Liver (tissue), 9 donors: ENCODE data around the gene OR51E2. TPM values are rescaled to one million over a fixed set of nuclear protein-coding genes. Genes with fewer than 3 reads are reported as not detected.

Source experiments
- DNase-seq: peaks from one replicate; pipeline ENCODE4 v3.0.0-alpha.2; 2017; ENCODE audit warnings: low spot score
- H3K27ac ChIP-seq, 2 donors: one replicate each; pipeline ENCODE4 v1.7.0; 2013; ENCODE audit warnings: inconsistent platforms in 2 of 2, low read length in 2 of 2, control low read depth in 1 of 2, low read depth in 1 of 2, mild to moderate bottlenecking in 1 of 2
- H3K27me3 ChIP-seq, 4 donors: one replicate each; pipeline versions ENCODE4 v1.6.1 to v1.7.0; 2013; ENCODE audit warnings: low read length in 3 of 4, inconsistent platforms in 1 of 4, mild to moderate bottlenecking in 1 of 4, moderate library complexity in 1 of 4; ENCODE audit not compliant: control insufficient read depth in 4 of 4, insufficient read depth in 4 of 4
- H3K36me3 ChIP-seq, 4 donors: one replicate each; pipeline versions ENCODE4 v1.6.1 to v1.7.0; 2013; ENCODE audit warnings: low read length in 3 of 4, mild to moderate bottlenecking in 3 of 4, low read depth in 1 of 4, moderate library complexity in 1 of 4; ENCODE audit not compliant: control insufficient read depth in 4 of 4, insufficient read depth in 3 of 4
- H3K4me1 ChIP-seq, 4 donors: one replicate each; pipeline versions ENCODE4 v1.6.1 to v1.7.0; 2013; ENCODE audit warnings: low read length in 3 of 4, mild to moderate bottlenecking in 3 of 4, moderate library complexity in 1 of 4; ENCODE audit not compliant: control insufficient read depth in 4 of 4, insufficient read depth in 4 of 4
- H3K4me3 ChIP-seq, 3 donors: one replicate each; pipeline versions ENCODE4 v1.6.1 to v1.7.0; 2013; ENCODE audit warnings: low read length in 3 of 3, control low read depth in 1 of 3, low read depth in 1 of 3, mild to moderate bottlenecking in 1 of 3
- H3K9ac ChIP-seq, 2 donors: one replicate each; pipeline ENCODE4 v1.7.0; 2013; ENCODE audit warnings: low read length in 2 of 2, mild to moderate bottlenecking in 2 of 2, moderate library complexity in 2 of 2, control low read depth in 1 of 2, low read depth in 1 of 2
- H3K9me3 ChIP-seq, 4 donors: one replicate each; pipeline versions ENCODE4 v1.6.1 to v1.7.0; 2013; ENCODE audit warnings: low read length in 3 of 4; ENCODE audit not compliant: control insufficient read depth in 4 of 4
- EGR1 ChIP-seq, 2 donors: IDR thresholded peaks; 2 replicates each; pipeline ENCODE4 v1.6.1; 2016 to 2018; ENCODE audit warnings: antibody characterized with exemption in 2 of 2, low read depth in 2 of 2
- FOXA1 ChIP-seq: IDR thresholded peaks from 2 replicates; pipeline ENCODE4 v1.6.1; 2016; ENCODE audit warnings: antibody characterized with exemption
- FOXA2 ChIP-seq: IDR thresholded peaks from 2 replicates; pipeline ENCODE4 v1.6.1; 2016; ENCODE audit warnings: antibody characterized with exemption
- GABPA ChIP-seq, 2 donors: IDR thresholded peaks in 1 of 2; conservative IDR thresholded peaks in 1 of 2; 2 replicates each; pipeline ENCODE4 v1.6.1; 2016; ENCODE audit warnings: antibody characterized with exemption in 2 of 2, mild to moderate bottlenecking in 1 of 2, moderate library complexity in 1 of 2
- HNF4A ChIP-seq, 2 donors: conservative IDR thresholded peaks; 2 replicates each; pipeline ENCODE4 v1.6.1; 2016; ENCODE audit warnings: antibody characterized with exemption in 2 of 2, mild to moderate bottlenecking in 2 of 2
- HNF4G ChIP-seq: IDR thresholded peaks from 2 replicates; pipeline ENCODE4 v1.6.1; 2016; ENCODE audit warnings: antibody characterized with exemption
- JUND ChIP-seq, 2 donors: IDR thresholded peaks; 2 replicates each; pipeline ENCODE4 v1.6.1; 2016; ENCODE audit warnings: antibody characterized with exemption in 2 of 2
- NR2F2 ChIP-seq: IDR thresholded peaks from 2 replicates; pipeline ENCODE4 v1.6.1; 2016; ENCODE audit warnings: antibody characterized with exemption
- RAD21 ChIP-seq, 2 donors: IDR thresholded peaks; 2 replicates each; pipeline ENCODE4 v1.6.1; 2016; ENCODE audit warnings: antibody characterized with exemption in 2 of 2, mild to moderate bottlenecking in 2 of 2
- RXRA ChIP-seq, 2 donors: IDR thresholded peaks; 2 replicates each; pipeline ENCODE4 v1.6.1; 2017 to 2018; ENCODE audit warnings: antibody characterized with exemption in 2 of 2, mild to moderate bottlenecking in 1 of 2
- SP1 ChIP-seq: IDR thresholded peaks from 2 replicates; pipeline ENCODE4 v1.6.1; 2018; ENCODE audit warnings: antibody characterized with exemption, mild to moderate bottlenecking
- TAF1 ChIP-seq: conservative IDR thresholded peaks from 2 replicates; pipeline ENCODE4 v1.6.1; 2016; ENCODE audit warnings: antibody characterized with exemption, mild to moderate bottlenecking
- YY1 ChIP-seq: IDR thresholded peaks from 2 replicates; pipeline ENCODE4 v1.6.1; 2016; ENCODE audit warnings: antibody characterized with exemption, mild to moderate bottlenecking
- WGBS: extraction: QIAGEN DNeasy Blood & Tissue Kit; methylation state at CpG from one replicate; pipeline ENCODE4 v1.1.7; 2013; 5-methylcytosine and 5-hydroxymethylcytosine counted together
- polyA plus RNA-seq, 2 donors: library from polyadenylated mRNA; stranded (reverse) in 1 of 2; unstranded in 1 of 2; fragments of 200-250 nt in 1 of 2; fragments of >200 nt in 1 of 2; fragmentation: Nextera tagmentation in 1 of 2; extraction: Ambion mirVana in 1 of 2; gene quantifications; one replicate each; pipeline versions ENCODE4 v1.2.1 to v1.2.3, GENCODE V29; 2013 to 2015
- total RNA-seq, 2 donors: library from RNA; depleted of rRNA; stranded (reverse); fragments of >200 nt; gene quantifications; one replicate each; pipeline ENCODE4 v1.2.3, GENCODE V29; 2014
- TF ChIP-seq, protein P1 (sequence below): IDR thresholded peaks from 2 replicates; pipeline ENCODE4 v1.6.1; 2016; ENCODE audit warnings: antibody characterized with exemption
- TF ChIP-seq, protein P2 (sequence below): IDR thresholded peaks from 2 replicates; pipeline ENCODE4 v1.6.1; 2016; ENCODE audit warnings: antibody characterized with exemption
- TF ChIP-seq, protein P3 (sequence below): fragments of 150-350 bp; IDR thresholded peaks from 2 replicates; pipeline ENCODE4 v1.5.1; 2017; ENCODE audit warnings: improper control_type of control experiment, low read depth, low read length; ENCODE audit not compliant: missing input control
- TF ChIP-seq, protein P4 (sequence below): IDR thresholded peaks from 2 replicates; pipeline ENCODE4 v1.6.1; 2016; ENCODE audit warnings: antibody characterized with exemption
- TF ChIP-seq, protein P5 (sequence below): IDR thresholded peaks from 2 replicates; pipeline ENCODE4 v1.6.1; 2016; ENCODE audit warnings: antibody characterized with exemption, mild to moderate bottlenecking
- donor health status: healthy.
- donor health status: healthy.
- donor health status: healthy.
- donor health status: healthy.
- donor health status: healthy.

OR51E2 gene
- total and polyA plus RNA-seq, 4 donors: not detected

GRCh38 chr11:4714300-4714699 lies 16.6 kb upstream of the OR51E2 start:
- no peak overlapping the region for H3K27ac ChIP-seq
- no peaks in the 10 kb centered on the region for H3K4me1 ChIP-seq
- DNase-seq: no peak
- 44% methylated on average over 5 of the region's 5 CpGs for WGBS
- peaks cover 0 to 16% (median 0%) of the 10 kb centered on the region in 4 donors for H3K27me3 ChIP-seq
- no peak for TF ChIP-seq RAD21 (IDR thresholded peaks at IDR 0.05)
- TF ChIP-seq, protein P1, sequence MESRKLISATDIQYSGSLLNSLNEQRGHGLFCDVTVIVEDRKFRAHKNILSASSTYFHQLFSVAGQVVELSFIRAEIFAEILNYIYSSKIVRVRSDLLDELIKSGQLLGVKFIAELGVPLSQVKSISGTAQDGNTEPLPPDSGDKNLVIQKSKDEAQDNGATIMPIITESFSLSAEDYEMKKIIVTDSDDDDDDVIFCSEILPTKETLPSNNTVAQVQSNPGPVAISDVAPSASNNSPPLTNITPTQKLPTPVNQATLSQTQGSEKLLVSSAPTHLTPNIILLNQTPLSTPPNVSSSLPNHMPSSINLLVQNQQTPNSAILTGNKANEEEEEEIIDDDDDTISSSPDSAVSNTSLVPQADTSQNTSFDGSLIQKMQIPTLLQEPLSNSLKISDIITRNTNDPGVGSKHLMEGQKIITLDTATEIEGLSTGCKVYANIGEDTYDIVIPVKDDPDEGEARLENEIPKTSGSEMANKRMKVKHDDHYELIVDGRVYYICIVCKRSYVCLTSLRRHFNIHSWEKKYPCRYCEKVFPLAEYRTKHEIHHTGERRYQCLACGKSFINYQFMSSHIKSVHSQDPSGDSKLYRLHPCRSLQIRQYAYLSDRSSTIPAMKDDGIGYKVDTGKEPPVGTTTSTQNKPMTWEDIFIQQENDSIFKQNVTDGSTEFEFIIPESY: no peak
- TF ChIP-seq, protein P2, sequence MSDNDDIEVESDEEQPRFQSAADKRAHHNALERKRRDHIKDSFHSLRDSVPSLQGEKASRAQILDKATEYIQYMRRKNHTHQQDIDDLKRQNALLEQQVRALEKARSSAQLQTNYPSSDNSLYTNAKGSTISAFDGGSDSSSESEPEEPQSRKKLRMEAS: no peak
- TF ChIP-seq, protein P3, sequence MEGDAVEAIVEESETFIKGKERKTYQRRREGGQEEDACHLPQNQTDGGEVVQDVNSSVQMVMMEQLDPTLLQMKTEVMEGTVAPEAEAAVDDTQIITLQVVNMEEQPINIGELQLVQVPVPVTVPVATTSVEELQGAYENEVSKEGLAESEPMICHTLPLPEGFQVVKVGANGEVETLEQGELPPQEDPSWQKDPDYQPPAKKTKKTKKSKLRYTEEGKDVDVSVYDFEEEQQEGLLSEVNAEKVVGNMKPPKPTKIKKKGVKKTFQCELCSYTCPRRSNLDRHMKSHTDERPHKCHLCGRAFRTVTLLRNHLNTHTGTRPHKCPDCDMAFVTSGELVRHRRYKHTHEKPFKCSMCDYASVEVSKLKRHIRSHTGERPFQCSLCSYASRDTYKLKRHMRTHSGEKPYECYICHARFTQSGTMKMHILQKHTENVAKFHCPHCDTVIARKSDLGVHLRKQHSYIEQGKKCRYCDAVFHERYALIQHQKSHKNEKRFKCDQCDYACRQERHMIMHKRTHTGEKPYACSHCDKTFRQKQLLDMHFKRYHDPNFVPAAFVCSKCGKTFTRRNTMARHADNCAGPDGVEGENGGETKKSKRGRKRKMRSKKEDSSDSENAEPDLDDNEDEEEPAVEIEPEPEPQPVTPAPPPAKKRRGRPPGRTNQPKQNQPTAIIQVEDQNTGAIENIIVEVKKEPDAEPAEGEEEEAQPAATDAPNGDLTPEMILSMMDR: no peak
- no peak for TF ChIP-seq FOXA1
- TF ChIP-seq FOXA2: no peak
- TF ChIP-seq YY1: no peak
- TF ChIP-seq NR2F2: no peak
- no peak for TF ChIP-seq EGR1 (IDR thresholded peaks at IDR 0.05; ENCODE audit: low read depth in 2 of 2)
- no peak for TF ChIP-seq HNF4G
- TF ChIP-seq HNF4A (conservative IDR thresholded peaks at IDR 0.05): no peak
- no peak for TF ChIP-seq JUND (IDR thresholded peaks at IDR 0.05)
- TF ChIP-seq, protein P4, sequence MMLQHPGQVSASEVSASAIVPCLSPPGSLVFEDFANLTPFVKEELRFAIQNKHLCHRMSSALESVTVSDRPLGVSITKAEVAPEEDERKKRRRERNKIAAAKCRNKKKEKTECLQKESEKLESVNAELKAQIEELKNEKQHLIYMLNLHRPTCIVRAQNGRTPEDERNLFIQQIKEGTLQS: no peak
- no peak for TF ChIP-seq GABPA (IDR thresholded peaks at IDR 0.05 in 1 of 2, conservative IDR thresholded peaks at IDR 0.05 in 1 of 2)
- no peak for TF ChIP-seq TAF1
- TF ChIP-seq, protein P5, sequence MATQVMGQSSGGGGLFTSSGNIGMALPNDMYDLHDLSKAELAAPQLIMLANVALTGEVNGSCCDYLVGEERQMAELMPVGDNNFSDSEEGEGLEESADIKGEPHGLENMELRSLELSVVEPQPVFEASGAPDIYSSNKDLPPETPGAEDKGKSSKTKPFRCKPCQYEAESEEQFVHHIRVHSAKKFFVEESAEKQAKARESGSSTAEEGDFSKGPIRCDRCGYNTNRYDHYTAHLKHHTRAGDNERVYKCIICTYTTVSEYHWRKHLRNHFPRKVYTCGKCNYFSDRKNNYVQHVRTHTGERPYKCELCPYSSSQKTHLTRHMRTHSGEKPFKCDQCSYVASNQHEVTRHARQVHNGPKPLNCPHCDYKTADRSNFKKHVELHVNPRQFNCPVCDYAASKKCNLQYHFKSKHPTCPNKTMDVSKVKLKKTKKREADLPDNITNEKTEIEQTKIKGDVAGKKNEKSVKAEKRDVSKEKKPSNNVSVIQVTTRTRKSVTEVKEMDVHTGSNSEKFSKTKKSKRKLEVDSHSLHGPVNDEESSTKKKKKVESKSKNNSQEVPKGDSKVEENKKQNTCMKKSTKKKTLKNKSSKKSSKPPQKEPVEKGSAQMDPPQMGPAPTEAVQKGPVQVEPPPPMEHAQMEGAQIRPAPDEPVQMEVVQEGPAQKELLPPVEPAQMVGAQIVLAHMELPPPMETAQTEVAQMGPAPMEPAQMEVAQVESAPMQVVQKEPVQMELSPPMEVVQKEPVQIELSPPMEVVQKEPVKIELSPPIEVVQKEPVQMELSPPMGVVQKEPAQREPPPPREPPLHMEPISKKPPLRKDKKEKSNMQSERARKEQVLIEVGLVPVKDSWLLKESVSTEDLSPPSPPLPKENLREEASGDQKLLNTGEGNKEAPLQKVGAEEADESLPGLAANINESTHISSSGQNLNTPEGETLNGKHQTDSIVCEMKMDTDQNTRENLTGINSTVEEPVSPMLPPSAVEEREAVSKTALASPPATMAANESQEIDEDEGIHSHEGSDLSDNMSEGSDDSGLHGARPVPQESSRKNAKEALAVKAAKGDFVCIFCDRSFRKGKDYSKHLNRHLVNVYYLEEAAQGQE: no peak
- TF ChIP-seq SP1: no peak
- no peak for TF ChIP-seq RXRA (IDR thresholded peaks at IDR 0.05)
- H3K36me3 ChIP-seq: no peaks in the 10 kb centered on the region
- H3K9ac ChIP-seq: no peak overlapping the region
- H3K9me3 ChIP-seq: no peaks in the 10 kb centered on the region
- H3K4me3 ChIP-seq: no peak overlapping the region
